ENCODE data around the gene NR1H3.

- TF ChIP-seq CTCF (IDR thresholded peaks at IDR 0.05; ENCODE audit: low read depth, low read length, missing input control) (no peak), YY1 (IDR thresholded peaks at IDR 0.05) (no peak), JUND (IDR thresholded peaks at IDR 0.05) (no peak), HNF4A (conservative IDR thresholded peaks at IDR 0.05) (no peak), MAX (IDR thresholded peaks at IDR 0.05) (no peak)
These were observed 10.1 kb downstream of the NR1H3 start for GRCh38 chr11:47267876-47268275.

Measured in liver (tissue), 3 donors.